HepG2 (cell line): Measurements from ENCODE around the gene PTPRM. TPM values are rescaled to one million over a fixed set of nuclear protein-coding genes. Genes with fewer than 3 reads are reported as not detected.

Source experiments
- FOXJ3 ChIP-seq: sonication (generic); formaldehyde crosslinking; IDR thresholded peaks from 2 replicates; pipeline ENCODE4 v1.4.0; 2020; ENCODE audit warnings: missing genetic modification reagents, mild to moderate bottlenecking, borderline replicate concordance
- FOXM1 ChIP-seq: sonication (generic); formaldehyde crosslinking; IDR thresholded peaks from 2 replicates; pipeline ENCODE4 v1.5.0; 2020; ENCODE audit warnings: missing genetic modification reagents
- FOXP1 ChIP-seq, 2 experiments: fragments of 450-650 bp in 1 of 2; IDR thresholded peaks; 2 replicates each; pipeline ENCODE4 v1.6.1; 2017 to 2018; ENCODE audit warnings: antibody characterized with exemption in 1 of 2
- HNRNPLL ChIP-seq: fragments of 200-400 bp; formaldehyde crosslinking; IDR thresholded peaks from 2 replicates; pipeline ENCODE4 v1.6.1; 2017; ENCODE audit warnings: mild to moderate bottlenecking, low read depth, low read length; ENCODE audit not compliant: poor library complexity, severe bottlenecking
- JARID2 ChIP-seq: sonication (generic); formaldehyde crosslinking; IDR thresholded peaks from 2 replicates; pipeline ENCODE4 v1.8.1; 2023; ENCODE audit warnings: missing genetic modification reagents, inconsistent platforms; ENCODE audit not compliant: insufficient replicate concordance
- MIER2 ChIP-seq: IDR thresholded peaks from 2 replicates; pipeline ENCODE4 v1.6.1; 2016; ENCODE audit warnings: missing biosample characterization, missing genetic modification reagents
- MLLT10 ChIP-seq: sonication (generic); formaldehyde crosslinking; IDR thresholded peaks from 2 replicates; pipeline ENCODE4 v1.4.0; 2020; ENCODE audit warnings: missing genetic modification reagents
- MTA1 ChIP-seq: sonication (generic); formaldehyde crosslinking; IDR thresholded peaks from 2 replicates; pipeline ENCODE4 v1.4.0; 2020; ENCODE audit warnings: missing genetic modification reagents, mild to moderate bottlenecking, borderline replicate concordance
- NFE2L2 ChIP-seq: fragments of 150-350 bp; IDR thresholded peaks from 2 replicates; pipeline ENCODE4 v1.6.1; 2014; ENCODE audit warnings: low read length
- NR1H2 ChIP-seq: sonication (generic); formaldehyde crosslinking; IDR thresholded peaks from 2 replicates; pipeline ENCODE4 v1.8.1; 2022; ENCODE audit warnings: low read depth, missing genetic modification reagents, borderline replicate concordance
- TARDBP ChIP-seq: sonication (generic); formaldehyde crosslinking; IDR thresholded peaks from 2 replicates; pipeline ENCODE4 v1.8.0; 2022; ENCODE audit warnings: mild to moderate bottlenecking, missing genetic modification reagents
- THAP11 ChIP-seq: IDR thresholded peaks from 2 replicates; pipeline ENCODE4 v1.6.1; 2016; ENCODE audit warnings: missing biosample characterization, missing genetic modification reagents
- THAP9 ChIP-seq: sonication (generic); formaldehyde crosslinking; IDR thresholded peaks from 2 replicates; pipeline ENCODE4; 2020; ENCODE audit warnings: missing genetic modification reagents, mild to moderate bottlenecking, borderline replicate concordance
- USF2 ChIP-seq, 2 experiments: sonication (generic) in 1 of 2; formaldehyde crosslinking in 1 of 2; IDR thresholded peaks; 2 replicates each; pipeline versions ENCODE4 v1.5.1 to v1.6.1; 2011 to 2020; ENCODE audit warnings: borderline replicate concordance in 1 of 2, low read depth in 1 of 2, low read length in 1 of 2, mild to moderate bottlenecking in 1 of 2, missing genetic modification reagents in 1 of 2, moderate library complexity in 1 of 2
- ZNF17 ChIP-seq: sonication (generic); formaldehyde crosslinking; IDR thresholded peaks from 2 replicates; pipeline ENCODE4 v1.5.0; 2020; ENCODE audit warnings: mild to moderate bottlenecking, missing genetic modification reagents
- ZNF292 ChIP-seq: sonication (generic); formaldehyde crosslinking; IDR thresholded peaks from 2 replicates; pipeline ENCODE4 v1.8.1; 2022; ENCODE audit warnings: mild to moderate bottlenecking, low read depth, missing genetic modification reagents, borderline replicate concordance
- ZNF326 ChIP-seq: sonication (generic); formaldehyde crosslinking; IDR thresholded peaks from 2 replicates; pipeline ENCODE4 v1.4.0; 2020; ENCODE audit warnings: missing genetic modification reagents, borderline replicate concordance
- ZNF430 ChIP-seq: sonication (generic); formaldehyde crosslinking; IDR thresholded peaks from 2 replicates; pipeline ENCODE4 v1.9.0; 2021; ENCODE audit warnings: mild to moderate bottlenecking, missing genetic modification reagents
- ZNF619 ChIP-seq: sonication (generic); formaldehyde crosslinking; IDR thresholded peaks from 2 replicates; pipeline ENCODE4 v1.4.0; 2020; ENCODE audit warnings: mild to moderate bottlenecking, missing genetic modification reagents
- polyA plus RNA-seq, 8 experiments: library from polyadenylated mRNA; depleted of rRNA in 3 of 8; stranded (reverse) in 7 of 8; unstranded in 1 of 8; fragments of >200 nt; fragmentation: Illumina TruSeq in 4 of 8; extraction: Trizol in 4 of 8; gene quantifications; 2 replicates each; pipeline versions ENCODE4 v1.2.1 to v1.2.3, GENCODE V29; 2011 to 2016; ENCODE audit warnings: low read depth in 4 of 8, missing spikeins in 1 of 8, mixed read lengths in 1 of 8; ENCODE audit not compliant: insufficient read depth in 1 of 8
- total RNA-seq, 5 experiments: library from RNA; depleted of rRNA; stranded (reverse); fragments of >200 nt; fragmentation: Illumina TruSeq; extraction: Trizol; gene quantifications; 2 replicates each; pipeline ENCODE4 v1.2.3, GENCODE V29; 2016; ENCODE audit warnings: low read depth in 1 of 5
- TF ChIP-seq, protein P1 (sequence below): IDR thresholded peaks from 2 replicates; pipeline ENCODE4 v1.6.1; 2016
- TF ChIP-seq, protein P2 (sequence below): IDR thresholded peaks from 2 replicates; pipeline ENCODE4 v1.6.1; 2016; ENCODE audit warnings: low read depth

The PTPRM gene
- total and polyA plus RNA-seq, 2 of the 13 experiments (the other 11 are each of a cell fraction or from before 2014, with no cell fraction given), result 12.6 to 108 TPM

DNA sequence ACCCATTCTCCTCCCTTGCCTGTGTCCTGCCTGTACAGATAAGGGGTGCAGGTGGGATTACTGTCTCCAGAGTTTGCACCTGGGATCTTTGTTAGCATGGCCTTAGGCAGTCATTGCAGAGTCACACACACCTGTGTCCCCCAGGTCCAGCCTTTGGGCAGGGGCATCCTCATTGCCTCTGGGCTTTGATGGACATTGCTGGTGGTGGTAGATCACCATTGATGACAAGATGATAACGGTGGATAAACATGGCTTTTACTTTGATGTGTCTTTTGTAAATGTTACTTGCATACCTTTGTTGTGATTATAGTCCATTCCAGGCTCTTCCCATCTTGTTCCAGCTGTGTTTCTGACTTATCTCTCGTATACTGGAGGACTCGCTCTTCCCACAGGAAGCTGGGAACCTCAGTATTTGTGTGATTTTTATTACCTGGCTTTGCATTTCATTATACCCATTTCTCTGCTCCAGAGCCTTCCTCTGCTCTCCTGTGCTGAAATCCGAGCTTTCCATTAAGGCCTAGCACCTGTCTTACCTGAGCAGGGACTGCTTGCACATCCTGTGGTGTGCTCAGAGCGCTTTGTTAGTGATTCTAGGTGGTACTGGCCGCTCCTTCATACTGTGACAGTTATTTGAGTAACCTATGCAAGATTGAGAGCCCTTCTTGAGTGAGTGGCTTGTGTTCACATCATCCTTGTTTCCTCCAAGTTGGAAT lies 79.2 kb downstream of the PTPRM start (continued):
- TF ChIP-seq THAP9 (no peak), FOXM1 (no peak), FOXJ3 (CRISPR knock-in tag) (peak; percentile 44; the same call in 1 of the 2 replicates), MLLT10 (CRISPR knock-in tag) (no peak), MTA1 (no peak), ZNF292 (CRISPR knock-in tag) (peak; percentile 35; the same call in 1 of the 2 replicates), ZNF430 (no peak), HNRNPLL (no peak), JARID2 (no peak), ZNF326 (CRISPR knock-in tag) (no peak), THAP11 (CRISPR knock-in tag) (no peak), ZNF17 (CRISPR knock-in tag) (no peak), NR1H2 (CRISPR knock-in tag) (no peak), MIER2 (CRISPR knock-in tag) (no peak), TARDBP (CRISPR knock-in tag) (peak; percentile 71; the same call in 1 of the 2 replicates), ZNF619 (CRISPR knock-in tag) (no peak), FOXP1 (IDR thresholded peaks at IDR 0.05) (peak; percentile 42; the same call in 1 of the 2 replicates), FOXP1 (CRISPR knock-in tag; IDR thresholded peaks at IDR 0.05) (peak; percentile 79; the same call in 1 of the 2 replicates), NFE2L2 (no peak), USF2 (IDR thresholded peaks at IDR 0.05; ENCODE audit: low read depth, low read length) (no peak), USF2 (CRISPR knock-in tag; IDR thresholded peaks at IDR 0.05; ENCODE audit: borderline replicate concordance) (no peak)
- TF ChIP-seq, protein P1, sequence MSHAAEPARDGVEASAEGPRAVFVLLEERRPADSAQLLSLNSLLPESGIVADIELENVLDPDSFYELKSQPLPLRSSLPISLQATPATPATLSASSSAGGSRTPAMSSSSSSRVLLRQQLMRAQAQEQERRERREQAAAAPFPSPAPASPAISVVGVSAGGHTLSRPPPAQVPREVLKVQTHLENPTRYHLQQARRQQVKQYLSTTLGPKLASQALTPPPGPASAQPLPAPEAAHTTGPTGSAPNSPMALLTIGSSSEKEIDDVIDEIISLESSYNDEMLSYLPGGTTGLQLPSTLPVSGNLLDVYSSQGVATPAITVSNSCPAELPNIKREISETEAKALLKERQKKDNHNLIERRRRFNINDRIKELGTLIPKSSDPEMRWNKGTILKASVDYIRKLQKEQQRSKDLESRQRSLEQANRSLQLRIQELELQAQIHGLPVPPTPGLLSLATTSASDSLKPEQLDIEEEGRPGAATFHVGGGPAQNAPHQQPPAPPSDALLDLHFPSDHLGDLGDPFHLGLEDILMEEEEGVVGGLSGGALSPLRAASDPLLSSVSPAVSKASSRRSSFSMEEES (CRISPR knock-in tag), result 0 out of 2 replicates have a peak, but pooled peaks have one; percentile 26
- TF ChIP-seq, protein P2, sequence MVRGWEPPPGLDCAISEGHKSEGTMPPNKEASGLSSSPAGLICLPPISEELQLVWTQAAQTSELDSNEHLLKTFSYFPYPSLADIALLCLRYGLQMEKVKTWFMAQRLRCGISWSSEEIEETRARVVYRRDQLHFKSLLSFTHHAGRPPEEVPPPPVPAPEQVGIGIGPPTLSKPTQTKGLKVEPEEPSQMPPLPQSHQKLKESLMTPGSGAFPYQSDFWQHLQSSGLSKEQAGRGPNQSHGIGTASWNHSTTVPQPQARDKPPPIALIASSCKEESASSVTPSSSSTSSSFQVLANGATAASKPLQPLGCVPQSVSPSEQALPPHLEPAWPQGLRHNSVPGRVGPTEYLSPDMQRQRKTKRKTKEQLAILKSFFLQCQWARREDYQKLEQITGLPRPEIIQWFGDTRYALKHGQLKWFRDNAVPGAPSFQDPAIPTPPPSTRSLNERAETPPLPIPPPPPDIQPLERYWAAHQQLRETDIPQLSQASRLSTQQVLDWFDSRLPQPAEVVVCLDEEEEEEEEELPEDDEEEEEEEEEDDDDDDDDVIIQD (CRISPR knock-in tag), result peak; percentile 72; the same call in 1 of the 2 replicates
